Activated CD4-positive, alpha-beta T cell treated with anti-CD3 and anti-CD28 coated beads for 4 hours (primary cell): ENCODE results near the gene KDM4B.

Source experiments
- DNase-seq, 2 donors: peaks; one replicate each; pipeline ENCODE4 v3.0.0-alpha.2; 2020

The KDM4B gene

GRCh38 chr19:5127717-5128116, 158.8 kb downstream of the KDM4B start:
- DNase-seq, result no peak

DNA sequence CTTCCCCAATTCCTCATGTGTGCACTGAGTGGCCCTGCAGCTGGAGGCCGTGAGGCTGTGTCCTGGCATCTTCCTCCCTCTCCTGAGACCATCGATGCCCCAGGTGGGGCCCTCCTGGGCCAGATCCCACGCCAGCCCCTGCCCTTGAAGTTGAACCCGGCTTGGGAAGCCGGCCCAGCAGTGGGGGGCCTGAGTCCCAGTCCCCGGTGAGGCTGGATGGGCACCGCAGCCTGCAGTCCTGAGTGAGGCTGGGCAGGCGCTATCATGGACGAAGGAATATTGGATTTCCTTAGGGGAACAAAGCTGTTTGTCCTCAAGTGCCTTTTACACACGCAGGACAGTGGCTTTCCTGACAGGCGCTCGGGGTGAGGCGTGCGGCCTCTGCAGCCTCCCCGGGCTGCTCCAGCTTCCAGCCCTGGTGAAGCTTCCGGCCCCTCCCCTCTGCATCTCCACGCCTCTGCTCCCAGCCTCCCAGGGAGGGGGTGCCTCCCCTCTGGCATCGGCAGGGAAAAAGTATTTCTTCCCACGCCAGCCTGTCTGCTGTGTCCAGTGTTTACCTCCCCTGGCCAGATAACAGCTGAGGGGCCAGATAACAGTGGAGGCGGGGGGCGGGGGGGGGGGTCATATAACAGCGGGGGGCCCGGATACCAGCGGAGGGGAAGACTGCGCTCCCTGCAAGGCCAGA, 159.5 kb downstream of the KDM4B start:
- no peak for DNase-seq

- no peak for DNase-seq
Measured at GRCh38 chr19:5128936-5129389, 160.1 kb downstream of the KDM4B start.

DNA sequence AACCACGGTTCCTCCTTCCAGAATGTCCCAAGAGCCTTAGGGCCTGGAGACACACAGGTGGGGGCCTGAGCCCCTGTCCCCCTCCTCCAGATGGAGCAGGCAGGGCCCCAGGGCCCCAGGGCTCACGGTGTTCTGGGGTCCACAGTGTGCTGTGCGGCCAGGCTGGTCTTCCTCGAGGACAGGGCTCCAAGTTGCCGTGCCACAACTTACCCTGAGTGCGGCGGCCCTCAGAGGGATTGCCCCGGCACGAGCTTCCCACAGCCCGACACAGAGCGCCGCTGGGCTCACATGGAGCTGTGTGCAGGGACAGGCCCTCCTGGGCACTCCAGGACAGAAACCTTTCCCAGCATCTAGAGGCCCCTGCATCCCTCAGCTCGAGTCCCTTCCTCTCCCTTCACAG, 160.8 kb downstream of the KDM4B start:
- DNase-seq, result no peak

DNA sequence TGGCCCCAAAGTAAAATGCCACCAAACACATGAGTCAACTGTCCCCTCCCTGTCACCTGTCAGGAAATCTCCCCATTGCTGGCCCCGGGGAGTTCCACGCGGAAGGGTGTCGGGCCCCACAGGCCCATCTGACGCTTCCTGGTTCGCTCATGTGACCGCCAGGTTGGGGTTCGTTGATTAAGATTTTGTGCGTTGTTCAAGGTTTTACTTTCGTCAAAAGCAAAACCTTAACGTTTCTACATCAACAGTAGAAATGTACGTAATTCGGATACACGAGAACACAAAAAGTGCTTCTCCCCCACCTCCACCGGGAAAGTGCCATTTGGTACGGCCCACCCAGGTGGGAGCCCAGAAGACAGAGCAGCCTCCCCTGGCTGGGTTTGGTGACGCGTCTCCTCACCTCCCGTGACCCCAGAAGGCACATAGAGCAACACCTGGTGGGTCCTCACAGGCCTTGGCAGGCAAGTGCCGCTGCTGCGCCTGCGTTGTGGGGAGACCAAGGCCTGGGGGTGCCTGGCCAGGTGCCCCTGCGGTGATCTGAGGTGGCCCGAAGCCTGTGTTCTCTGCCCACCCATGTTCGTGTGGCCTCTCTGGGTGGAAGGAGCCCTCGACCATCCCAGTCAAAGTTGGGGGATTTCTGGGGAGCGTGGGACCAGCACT, 161.6 kb downstream of the KDM4B start:
- peak; percentile 23 to 68 for DNase-seq

DNA sequence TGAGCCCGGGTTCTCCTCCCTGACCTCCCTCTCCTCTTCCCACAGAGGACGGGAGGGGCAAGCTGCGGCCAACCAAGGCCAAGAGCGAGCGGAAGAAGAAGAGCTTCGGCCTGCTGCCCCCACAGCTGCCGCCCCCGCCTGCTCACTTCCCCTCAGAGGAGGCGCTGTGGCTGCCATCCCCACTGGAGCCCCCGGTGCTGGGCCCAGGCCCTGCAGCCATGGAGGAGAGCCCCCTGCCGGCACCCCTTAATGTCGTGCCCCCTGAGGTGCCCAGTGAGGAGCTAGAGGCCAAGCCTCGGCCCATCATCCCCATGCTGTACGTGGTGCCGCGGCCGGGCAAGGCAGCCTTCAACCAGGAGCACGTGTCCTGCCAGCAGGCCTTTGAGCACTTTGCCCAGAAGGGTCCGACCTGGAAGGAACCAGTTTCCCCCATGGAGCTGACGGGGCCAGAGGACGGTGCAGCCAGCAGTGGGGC, 162.2 kb downstream of the KDM4B start:
- DNase-seq, result peak in 1 of 2 donors; percentile 26

GRCh38 chr19:5131506-5132205, 162.7 kb downstream of the KDM4B start:
- peak in 1 of 2 donors; percentile 40 for DNase-seq

DNA sequence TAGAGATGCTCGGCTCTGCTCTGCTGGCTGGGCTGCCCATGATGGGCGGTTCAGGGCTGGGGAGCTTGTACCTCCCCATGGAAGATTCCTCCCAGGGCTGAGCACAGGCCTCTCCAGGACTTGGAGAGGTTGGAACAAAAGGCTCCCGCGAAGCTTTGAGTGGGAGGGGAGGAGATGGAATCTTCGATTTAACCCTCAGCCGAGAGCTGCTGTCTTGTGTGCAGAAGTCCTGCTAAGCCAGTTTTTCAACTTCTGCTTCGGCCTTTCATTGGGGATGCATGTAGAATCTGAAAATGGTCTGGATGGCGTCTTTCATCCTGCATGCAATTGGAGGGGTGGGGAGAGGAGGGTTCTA, 163.3 kb downstream of the KDM4B start:
- DNase-seq, result no peak

GRCh38 chr19:5132698-5133651, 164.1 kb downstream of the KDM4B start:
- DNase-seq, result no peak

DNA sequence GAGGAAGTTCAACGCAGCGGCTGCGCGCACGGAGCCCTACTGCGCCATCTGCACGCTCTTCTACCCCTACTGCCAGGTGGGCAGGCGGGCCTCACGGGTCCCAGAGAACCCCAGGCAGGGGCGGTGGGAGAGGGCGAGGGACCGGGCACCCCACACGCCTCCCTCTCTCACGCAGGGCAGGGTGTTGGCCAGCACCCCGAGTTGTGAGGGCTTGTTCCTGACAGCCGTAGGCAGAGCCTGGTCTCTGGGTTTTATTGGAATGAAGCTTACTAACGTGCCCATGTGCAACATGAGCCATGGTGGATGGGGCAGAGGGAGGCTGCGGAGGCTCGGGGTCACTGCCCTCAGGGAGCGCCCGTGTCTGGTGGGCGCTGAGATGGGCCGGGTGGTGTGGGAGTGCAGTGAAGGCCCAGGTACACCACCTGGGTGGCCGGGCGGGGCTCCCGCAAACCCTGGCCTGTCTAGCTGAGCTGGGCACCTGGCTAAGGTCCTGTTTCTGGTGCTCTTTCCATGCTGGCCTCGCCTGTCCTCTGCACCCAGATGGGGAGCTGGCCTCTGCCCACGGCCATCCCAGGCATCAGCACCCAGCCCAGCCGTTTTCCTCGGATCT, 165.2 kb downstream of the KDM4B start:
- DNase-seq, result no peak

- no peak for DNase-seq
Measured at GRCh38 chr19:5134691-5135090, 165.8 kb downstream of the KDM4B start.

- DNase-seq, result no peak
Measured at GRCh38 chr19:5136073-5136855, 167.4 kb downstream of the KDM4B start.

DNA sequence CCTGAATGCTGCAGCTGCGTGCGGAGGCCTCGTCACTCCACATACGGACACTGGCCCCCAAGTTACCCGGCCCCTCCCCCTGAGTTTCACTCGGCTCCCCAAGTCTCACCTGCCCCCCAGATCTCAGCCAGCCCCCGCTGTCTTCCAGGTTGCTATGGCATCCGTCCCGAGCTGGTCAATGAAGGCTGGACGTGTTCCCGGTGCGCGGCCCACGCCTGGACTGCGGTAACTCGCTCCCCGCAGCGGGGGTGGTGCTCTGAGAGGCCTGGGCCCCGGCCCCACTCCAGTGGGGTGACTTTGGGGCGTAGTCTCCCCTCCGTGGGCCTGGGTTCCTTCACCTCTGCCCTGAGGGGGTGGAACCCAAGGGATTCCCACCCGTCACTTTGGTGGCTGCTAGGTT, 168.2 kb downstream of the KDM4B start:
- no peak for DNase-seq

DNA sequence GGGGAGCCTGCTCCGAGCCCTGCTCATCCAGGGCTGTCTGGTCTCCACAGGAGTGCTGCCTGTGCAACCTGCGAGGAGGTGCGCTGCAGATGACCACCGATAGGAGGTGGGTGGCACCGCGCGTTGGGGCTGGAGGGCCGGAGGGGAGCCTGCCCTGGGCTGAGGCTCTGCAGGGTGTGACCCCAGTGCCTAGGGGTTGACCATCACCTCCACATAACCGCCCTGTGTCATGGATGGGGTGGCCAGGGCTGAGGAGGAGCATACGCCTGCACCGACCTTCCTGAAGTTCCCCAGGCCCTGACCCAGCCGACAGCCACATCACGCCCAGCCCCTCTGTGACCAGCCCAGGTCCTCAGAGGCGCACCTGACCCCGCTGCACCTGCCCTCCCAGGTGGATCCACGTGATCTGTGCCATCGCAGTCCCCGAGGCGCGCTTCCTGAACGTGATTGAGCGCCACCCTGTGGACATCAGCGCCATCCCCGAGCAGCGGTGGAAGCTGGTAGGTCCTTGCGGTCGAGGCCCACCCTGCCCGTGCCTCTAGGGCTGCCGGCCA, 168.7 kb downstream of the KDM4B start:
- DNase-seq, result no peak

DNA sequence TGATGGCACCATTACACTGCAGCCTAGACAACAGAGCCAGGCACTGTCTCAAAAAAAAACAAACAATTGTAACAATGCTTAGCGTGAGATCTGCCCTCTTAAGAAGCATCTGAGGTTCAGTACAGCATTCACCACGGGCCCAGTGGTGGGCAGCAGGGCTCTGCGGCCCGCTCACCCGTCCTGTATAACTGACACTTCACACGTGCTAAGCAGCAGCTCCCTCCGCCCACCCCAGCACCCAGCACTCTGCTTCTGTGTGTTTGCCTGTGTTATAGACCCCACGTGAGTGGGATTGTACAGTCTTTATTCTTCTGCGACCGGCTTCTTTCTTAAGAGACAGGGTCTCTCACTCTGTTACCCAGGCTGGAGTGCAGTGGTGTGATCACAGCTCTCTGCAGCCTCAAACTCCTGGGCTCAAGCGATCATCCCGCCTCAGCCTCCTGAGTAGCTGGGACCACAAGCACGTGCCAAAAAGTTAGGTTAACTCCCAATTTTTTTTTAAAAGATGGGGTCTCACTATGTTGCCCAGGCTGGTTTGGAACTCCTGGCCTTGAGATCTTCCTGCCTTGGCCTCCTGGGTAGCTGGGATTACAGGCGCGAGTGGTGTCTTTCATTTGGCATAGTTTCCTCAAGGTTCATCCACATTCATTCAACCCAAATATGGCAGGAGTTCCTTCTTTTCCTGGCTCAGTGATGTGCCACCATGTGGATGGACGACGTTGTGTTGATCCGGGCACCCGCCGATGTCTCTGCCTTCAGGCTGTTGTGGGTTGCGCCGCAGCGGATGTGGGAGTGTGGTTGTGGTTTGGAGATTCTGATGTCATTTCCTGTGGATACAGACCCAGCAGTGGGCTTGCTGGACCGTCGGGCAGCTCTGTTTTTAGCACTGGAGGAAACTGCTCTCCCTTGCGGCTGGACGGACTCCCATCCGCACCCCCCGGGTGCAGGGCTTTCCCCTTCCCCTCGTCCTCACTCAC, 170.0 kb downstream of the KDM4B start:
- DNase-seq, result peak; percentile 46 to 54

- no peak for DNase-seq
Measured at GRCh38 chr19:5139583-5140325, 170.8 kb downstream of the KDM4B start.

DNA sequence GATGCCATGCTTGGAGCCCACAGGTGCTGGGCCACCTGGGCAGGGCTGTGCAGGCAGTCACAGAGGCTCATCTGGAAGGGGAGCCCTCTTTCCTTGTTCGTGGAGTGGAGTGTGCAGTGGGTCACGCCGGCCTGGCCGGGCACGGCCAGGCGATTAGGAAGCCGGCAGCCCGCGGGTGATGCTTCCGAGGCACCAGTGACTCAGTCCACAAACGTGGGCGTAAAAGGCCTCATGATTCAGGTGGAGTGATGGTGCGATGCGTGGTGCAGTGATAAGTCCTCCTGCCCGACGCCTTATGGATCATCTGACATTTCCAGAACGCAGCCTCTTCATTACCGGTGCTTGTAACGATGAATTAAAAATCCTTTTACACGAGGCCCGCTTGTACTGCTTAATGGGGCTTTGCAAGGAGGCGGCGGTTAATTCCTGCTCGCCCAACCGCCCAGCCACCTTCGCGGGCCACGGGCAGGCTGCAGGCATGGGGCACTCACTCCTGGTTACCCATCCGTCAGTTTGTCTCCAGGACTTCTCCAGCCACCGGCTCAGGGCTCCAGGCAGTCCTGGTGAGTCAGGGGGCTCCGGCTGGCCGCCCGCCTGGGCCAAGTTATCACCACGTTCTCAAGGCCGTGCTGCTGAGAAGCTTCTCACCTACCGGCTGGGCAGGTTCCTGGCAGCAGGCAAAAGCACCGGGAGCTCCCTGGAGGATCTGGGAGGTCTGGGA, 172.4 kb downstream of the KDM4B start:
- no peak for DNase-seq
